ENCODE results near the gene MORC4. TPM values are rescaled to one million over a fixed set of nuclear protein-coding genes. Genes with fewer than 3 reads are reported as not detected.
A peak's percentile ranks its signal among the peaks of the same experiment; 100 is the strongest.

MORC4 gene
- total RNA-seq, 3 donors from 2014 or later: 7.6 to 9.7 (median 8.0) TPM

DNA sequence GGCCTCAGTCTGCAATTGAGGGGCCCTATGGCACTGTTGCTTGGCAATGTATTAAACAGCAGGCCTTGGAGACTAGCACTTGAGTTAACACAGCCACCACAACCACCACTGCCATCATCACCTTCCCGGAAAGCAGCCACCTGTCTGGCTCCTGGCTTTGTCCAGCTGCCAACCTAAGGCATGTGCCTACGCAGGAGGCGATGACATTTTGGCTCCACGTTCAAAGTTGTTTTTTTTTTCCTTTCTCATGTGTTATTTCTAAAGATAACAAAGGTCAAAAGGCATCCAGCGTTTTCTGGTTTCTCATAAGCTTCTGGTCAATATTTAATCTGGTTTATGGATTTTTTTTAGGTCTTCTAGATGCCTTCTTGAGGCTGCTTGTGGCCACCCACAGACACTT, 72.3 kb downstream of the MORC4 start:
- H3K4me1 ChIP-seq (ENCODE audit: low read depth): no peaks in the 10 kb centered on the region
- DNase-seq: no peak
- intact Hi-C loops (cut with DNase I, micrococcal nuclease): no loop called here
- ATAC-seq: peak; percentile 67
- TF ChIP-seq, protein P1, sequence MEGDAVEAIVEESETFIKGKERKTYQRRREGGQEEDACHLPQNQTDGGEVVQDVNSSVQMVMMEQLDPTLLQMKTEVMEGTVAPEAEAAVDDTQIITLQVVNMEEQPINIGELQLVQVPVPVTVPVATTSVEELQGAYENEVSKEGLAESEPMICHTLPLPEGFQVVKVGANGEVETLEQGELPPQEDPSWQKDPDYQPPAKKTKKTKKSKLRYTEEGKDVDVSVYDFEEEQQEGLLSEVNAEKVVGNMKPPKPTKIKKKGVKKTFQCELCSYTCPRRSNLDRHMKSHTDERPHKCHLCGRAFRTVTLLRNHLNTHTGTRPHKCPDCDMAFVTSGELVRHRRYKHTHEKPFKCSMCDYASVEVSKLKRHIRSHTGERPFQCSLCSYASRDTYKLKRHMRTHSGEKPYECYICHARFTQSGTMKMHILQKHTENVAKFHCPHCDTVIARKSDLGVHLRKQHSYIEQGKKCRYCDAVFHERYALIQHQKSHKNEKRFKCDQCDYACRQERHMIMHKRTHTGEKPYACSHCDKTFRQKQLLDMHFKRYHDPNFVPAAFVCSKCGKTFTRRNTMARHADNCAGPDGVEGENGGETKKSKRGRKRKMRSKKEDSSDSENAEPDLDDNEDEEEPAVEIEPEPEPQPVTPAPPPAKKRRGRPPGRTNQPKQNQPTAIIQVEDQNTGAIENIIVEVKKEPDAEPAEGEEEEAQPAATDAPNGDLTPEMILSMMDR (IDR thresholded peaks at IDR 0.05): no peak
- no peak overlapping the region for H3K4me3 ChIP-seq
- no peaks in the 10 kb centered on the region for H3K9me3 ChIP-seq
- no peaks in the 10 kb centered on the region for H3K36me3 ChIP-seq (ENCODE audit: low read depth)

DNA sequence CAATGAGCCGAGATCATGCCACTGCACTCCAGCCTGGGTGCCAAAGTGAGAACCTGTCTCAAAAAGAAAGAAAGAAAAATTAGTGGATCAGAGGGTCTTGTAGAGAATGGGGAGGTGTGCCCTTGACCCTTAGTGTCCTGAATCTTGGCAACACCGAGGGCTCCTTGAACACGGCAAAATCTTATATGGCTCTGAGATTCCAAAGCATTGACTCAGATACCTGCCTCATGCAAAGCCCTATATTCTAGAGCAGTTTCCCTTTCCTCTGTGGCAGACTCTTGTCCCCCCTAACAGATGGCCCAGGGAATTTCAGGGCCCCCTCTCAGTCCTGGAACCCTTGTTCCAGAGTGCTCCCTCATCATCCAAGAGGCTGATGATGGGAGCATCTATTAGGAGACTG, 73.0 kb downstream of the MORC4 start:
- intact Hi-C loops (cut with DNase I, micrococcal nuclease): no loop called here
- peak; percentile 6 for ATAC-seq

DNA sequence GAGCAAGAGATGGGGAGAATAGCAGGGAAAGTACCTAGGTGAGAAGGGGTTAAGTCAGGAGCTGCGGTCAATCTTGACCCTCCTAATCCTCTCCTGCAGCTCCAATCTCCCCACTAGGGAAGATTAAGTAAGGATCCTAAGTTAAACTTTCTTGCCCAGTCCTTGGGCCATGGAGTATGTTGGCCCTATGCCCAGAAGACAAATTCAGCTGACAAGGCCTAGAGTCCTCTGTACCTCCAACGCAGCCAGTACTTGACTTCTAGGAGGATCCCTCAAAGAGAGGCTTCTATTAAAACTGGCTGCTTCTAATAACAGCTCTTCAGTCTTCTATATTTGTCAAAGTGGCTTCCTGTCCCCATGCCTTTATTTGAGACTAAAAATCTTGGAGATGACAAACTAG, 78.4 kb downstream of the MORC4 start:
- no peaks in the 10 kb centered on the region for H3K4me1 ChIP-seq (ENCODE audit: low read depth)
- intact Hi-C loops (cut with DNase I, micrococcal nuclease): no loop called here
- DNase-seq: no peak
- no peaks in the 10 kb centered on the region for H3K36me3 ChIP-seq (ENCODE audit: low read depth)
- no peak overlapping the region for H3K4me3 ChIP-seq
- no peak for ATAC-seq
- TF ChIP-seq, protein P1 (IDR thresholded peaks at IDR 0.05): no peak
- no peaks in the 10 kb centered on the region for H3K9me3 ChIP-seq

More for the DNA sequence above, 73.0 kb downstream of the MORC4 start:
- Histone ChIP-seq H3K4me3 (no peak overlapping the region), H3K9me3 (no peaks in the 10 kb centered on the region), H3K36me3 (ENCODE audit: low read depth) (no peaks in the 10 kb centered on the region), H3K4me1 (ENCODE audit: low read depth) (no peaks in the 10 kb centered on the region)
- DNase-seq: no peak
- TF ChIP-seq, protein P1 (IDR thresholded peaks at IDR 0.05): no peak

DNA sequence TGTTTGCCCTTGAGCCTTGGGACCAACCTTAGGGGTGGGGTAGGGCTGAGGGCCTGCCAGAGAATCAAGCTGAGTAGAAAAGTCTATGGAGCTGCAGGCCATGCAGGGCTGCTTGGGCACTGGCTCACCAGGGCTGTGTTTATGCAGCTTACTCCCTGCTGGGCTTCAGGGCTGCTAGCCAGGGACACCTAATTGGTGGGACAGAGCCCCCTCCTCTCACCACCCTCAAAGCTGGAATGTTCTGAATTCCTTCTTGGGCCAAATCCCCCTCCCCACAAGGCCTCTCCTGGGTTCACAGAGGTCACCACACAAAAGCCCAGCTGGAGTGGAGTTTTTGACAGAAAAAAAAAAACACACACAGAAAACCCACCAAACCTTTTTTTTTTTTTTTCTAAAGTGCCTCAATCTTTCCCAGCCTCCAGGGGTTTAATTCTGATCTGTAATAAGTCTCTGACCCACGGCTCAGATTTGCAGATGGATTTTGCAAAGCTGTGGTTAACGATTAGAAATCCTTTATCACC, 80.0 kb downstream of the MORC4 start, which contains the start of gene CLDN2:
Gene CLDN2, plus strand, starts transcription at position 471 of the 521 bp plus-strand sequence. CDS start 7,827 bp downstream, outside the sequence.
- intact Hi-C loops (cut with DNase I, micrococcal nuclease): no loop called here
- ATAC-seq (no peak), DNase-seq (no peak)
- Histone ChIP-seq H3K9me3 (no peaks in the 10 kb centered on the region), H3K4me1 (ENCODE audit: low read depth) (no peaks in the 10 kb centered on the region), H3K36me3 (ENCODE audit: low read depth) (no peaks in the 10 kb centered on the region), H3K4me3 (no peak within 1 kb of the TSS)
- TF ChIP-seq, protein P1 (IDR thresholded peaks at IDR 0.05): no peak

DNA sequence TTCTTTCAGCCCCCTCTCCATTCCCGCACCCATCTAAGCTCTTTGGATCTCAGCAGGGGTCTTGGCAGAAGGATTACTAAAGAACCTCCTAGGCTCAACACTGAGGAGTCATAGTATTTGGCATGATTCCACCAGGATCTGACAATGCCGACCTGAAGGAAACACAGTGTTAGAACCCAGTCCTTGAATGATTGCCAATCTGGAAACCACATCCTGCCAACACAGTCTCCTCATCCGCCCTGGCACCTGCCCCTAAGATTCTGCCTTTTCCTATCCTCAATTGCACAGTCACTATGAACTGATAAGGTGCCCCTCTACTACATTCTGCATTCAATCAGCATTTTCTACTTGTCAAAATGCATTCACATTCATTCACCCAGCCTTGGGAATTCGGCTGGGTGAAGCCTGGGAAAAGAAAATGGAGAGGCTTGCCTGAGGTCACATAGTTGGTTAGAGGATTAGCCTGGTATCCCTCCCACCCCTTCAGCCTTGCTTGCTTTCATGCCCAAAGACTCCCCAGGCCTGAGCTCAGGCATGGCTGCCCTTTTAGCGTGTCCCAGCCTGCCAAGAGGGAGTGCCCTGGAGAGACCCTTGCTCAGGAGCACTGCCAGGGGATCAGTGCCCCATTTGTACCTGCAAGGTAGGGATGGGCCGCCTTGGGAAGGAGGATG, 82.0 kb downstream of the MORC4 start:
- intact Hi-C loops (cut with DNase I, micrococcal nuclease): no loop called here
- Histone ChIP-seq H3K4me1 (ENCODE audit: low read depth) (no peaks in the 10 kb centered on the region), H3K36me3 (ENCODE audit: low read depth) (no peaks in the 10 kb centered on the region), H3K4me3 (no peak overlapping the region), H3K9me3 (no peaks in the 10 kb centered on the region)
- no peak for DNase-seq
- TF ChIP-seq, protein P1 (IDR thresholded peaks at IDR 0.05): no peak
- ATAC-seq: peak; percentile 45

Measured in mucosa of descending colon (tissue), 3 donors.